ENCODE measurements around the gene TSPO2. TPM values are rescaled to one million over a fixed set of nuclear protein-coding genes. Genes with fewer than 3 reads are reported as not detected.

TSPO2 gene
- total and polyA plus RNA-seq, 9 of the 15 experiments (the other 6 are each of a cell fraction or from before 2014, with no cell fraction given): not detected

DNA sequence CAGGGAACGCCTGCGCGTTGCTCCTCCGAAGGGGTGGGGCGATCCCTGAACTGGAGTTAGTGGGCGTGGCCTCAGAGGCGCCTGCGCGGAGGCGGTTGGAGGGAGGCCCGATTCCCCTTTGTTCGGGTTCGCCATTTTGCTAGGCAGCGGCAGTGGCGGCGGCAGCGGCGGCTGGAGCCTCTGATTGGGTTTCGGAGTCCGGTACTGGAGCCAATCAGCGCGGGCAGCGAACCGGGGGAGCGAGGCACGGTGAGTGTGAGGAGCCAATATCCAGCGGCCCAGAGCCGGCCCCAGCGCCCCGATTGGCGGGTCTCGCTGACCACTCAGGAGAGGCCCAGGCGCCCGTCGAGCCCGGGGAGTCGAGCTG lies 30.6 kb downstream of the TSPO2 start, which contains the start of gene NFYA (continued):
- TF ChIP-seq ATF1 (CRISPR knock-in tag; IDR thresholded peaks at IDR 0.05) (no peak), ATF1 (tag; IDR thresholded peaks at IDR 0.05) (no peak), ARHGAP35 (IDR thresholded peaks at IDR 0.05; ENCODE audit: partially characterized antibody) (no peak), LEF1 (IDR thresholded peaks at IDR 0.05) (no peak), WHSC1 (IDR thresholded peaks at IDR 0.05; ENCODE audit: low read length) (no peak)
- TF ChIP-seq, protein P1, sequence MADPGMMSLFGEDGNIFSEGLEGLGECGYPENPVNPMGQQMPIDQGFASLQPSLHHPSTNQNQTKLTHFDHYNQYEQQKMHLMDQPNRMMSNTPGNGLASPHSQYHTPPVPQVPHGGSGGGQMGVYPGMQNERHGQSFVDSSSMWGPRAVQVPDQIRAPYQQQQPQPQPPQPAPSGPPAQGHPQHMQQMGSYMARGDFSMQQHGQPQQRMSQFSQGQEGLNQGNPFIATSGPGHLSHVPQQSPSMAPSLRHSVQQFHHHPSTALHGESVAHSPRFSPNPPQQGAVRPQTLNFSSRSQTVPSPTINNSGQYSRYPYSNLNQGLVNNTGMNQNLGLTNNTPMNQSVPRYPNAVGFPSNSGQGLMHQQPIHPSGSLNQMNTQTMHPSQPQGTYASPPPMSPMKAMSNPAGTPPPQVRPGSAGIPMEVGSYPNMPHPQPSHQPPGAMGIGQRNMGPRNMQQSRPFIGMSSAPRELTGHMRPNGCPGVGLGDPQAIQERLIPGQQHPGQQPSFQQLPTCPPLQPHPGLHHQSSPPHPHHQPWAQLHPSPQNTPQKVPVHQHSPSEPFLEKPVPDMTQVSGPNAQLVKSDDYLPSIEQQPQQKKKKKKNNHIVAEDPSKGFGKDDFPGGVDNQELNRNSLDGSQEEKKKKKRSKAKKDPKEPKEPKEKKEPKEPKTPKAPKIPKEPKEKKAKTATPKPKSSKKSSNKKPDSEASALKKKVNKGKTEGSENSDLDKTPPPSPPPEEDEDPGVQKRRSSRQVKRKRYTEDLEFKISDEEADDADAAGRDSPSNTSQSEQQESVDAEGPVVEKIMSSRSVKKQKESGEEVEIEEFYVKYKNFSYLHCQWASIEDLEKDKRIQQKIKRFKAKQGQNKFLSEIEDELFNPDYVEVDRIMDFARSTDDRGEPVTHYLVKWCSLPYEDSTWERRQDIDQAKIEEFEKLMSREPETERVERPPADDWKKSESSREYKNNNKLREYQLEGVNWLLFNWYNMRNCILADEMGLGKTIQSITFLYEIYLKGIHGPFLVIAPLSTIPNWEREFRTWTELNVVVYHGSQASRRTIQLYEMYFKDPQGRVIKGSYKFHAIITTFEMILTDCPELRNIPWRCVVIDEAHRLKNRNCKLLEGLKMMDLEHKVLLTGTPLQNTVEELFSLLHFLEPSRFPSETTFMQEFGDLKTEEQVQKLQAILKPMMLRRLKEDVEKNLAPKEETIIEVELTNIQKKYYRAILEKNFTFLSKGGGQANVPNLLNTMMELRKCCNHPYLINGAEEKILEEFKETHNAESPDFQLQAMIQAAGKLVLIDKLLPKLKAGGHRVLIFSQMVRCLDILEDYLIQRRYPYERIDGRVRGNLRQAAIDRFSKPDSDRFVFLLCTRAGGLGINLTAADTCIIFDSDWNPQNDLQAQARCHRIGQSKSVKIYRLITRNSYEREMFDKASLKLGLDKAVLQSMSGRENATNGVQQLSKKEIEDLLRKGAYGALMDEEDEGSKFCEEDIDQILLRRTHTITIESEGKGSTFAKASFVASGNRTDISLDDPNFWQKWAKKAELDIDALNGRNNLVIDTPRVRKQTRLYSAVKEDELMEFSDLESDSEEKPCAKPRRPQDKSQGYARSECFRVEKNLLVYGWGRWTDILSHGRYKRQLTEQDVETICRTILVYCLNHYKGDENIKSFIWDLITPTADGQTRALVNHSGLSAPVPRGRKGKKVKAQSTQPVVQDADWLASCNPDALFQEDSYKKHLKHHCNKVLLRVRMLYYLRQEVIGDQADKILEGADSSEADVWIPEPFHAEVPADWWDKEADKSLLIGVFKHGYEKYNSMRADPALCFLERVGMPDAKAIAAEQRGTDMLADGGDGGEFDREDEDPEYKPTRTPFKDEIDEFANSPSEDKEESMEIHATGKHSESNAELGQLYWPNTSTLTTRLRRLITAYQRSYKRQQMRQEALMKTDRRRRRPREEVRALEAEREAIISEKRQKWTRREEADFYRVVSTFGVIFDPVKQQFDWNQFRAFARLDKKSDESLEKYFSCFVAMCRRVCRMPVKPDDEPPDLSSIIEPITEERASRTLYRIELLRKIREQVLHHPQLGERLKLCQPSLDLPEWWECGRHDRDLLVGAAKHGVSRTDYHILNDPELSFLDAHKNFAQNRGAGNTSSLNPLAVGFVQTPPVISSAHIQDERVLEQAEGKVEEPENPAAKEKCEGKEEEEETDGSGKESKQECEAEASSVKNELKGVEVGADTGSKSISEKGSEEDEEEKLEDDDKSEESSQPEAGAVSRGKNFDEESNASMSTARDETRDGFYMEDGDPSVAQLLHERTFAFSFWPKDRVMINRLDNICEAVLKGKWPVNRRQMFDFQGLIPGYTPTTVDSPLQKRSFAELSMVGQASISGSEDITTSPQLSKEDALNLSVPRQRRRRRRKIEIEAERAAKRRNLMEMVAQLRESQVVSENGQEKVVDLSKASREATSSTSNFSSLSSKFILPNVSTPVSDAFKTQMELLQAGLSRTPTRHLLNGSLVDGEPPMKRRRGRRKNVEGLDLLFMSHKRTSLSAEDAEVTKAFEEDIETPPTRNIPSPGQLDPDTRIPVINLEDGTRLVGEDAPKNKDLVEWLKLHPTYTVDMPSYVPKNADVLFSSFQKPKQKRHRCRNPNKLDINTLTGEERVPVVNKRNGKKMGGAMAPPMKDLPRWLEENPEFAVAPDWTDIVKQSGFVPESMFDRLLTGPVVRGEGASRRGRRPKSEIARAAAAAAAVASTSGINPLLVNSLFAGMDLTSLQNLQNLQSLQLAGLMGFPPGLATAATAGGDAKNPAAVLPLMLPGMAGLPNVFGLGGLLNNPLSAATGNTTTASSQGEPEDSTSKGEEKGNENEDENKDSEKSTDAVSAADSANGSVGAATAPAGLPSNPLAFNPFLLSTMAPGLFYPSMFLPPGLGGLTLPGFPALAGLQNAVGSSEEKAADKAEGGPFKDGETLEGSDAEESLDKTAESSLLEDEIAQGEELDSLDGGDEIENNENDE (IDR thresholded peaks at IDR 0.05; ENCODE audit: low read depth, low read length): no peak
- TF ChIP-seq, protein P2, sequence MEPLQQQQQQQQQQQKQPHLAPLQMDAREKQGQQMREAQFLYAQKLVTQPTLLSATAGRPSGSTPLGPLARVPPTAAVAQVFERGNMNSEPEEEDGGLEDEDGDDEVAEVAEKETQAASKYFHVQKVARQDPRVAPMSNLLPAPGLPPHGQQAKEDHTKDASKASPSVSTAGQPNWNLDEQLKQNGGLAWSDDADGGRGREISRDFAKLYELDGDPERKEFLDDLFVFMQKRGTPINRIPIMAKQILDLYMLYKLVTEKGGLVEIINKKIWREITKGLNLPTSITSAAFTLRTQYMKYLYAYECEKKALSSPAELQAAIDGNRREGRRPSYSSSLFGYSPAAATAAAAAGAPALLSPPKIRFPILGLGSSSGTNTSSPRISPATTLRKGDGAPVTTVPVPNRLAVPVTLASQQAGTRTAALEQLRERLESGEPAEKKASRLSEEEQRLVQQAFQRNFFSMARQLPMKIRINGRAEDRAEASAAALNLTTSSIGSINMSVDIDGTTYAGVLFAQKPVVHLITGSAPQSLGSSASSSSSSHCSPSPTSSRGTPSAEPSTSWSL (CRISPR knock-in tag; IDR thresholded peaks at IDR 0.05; ENCODE audit: borderline replicate concordance): no peak

Data from K562 (cell line).